IPS-NIHi7 (cell line): ENCODE data around the gene IVD.

Source experiments
- DNase-seq: peaks from one replicate; pipeline ENCODE4 v3.0.0; 2012; ENCODE audit warnings: mixed read lengths; ENCODE audit errors: extremely low spot score

Gene IVD

GRCh38 chr15:40414816-40415215 lies 9.2 kb downstream of the IVD start:
- DNase-seq, result no peak

- DNase-seq, result no peak
Observed at GRCh38 chr15:40415226-40415625, 9.6 kb downstream of the IVD start.

DNA sequence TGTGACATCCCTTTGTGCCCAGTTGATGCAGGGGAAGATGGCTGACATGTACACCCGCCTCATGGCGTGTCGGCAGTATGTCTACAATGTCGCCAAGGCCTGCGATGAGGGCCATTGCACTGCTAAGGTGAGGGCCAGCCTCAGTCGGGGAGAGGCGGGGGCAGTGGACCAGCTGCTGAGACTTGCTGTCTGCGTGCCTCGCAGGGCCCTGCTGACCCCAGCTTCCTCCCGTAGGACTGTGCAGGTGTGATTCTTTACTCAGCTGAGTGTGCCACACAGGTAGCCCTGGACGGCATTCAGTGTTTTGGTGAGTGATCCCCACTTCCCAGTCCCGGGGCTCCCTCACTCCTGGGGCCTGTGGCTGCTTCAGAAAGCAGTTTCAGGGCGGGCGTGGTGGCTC lies 10.5 kb downstream of the IVD start:
- no peak for DNase-seq

- DNase-seq, result no peak
Observed at GRCh38 chr15:40418126-40418525, 12.5 kb downstream of the IVD start.

DNA sequence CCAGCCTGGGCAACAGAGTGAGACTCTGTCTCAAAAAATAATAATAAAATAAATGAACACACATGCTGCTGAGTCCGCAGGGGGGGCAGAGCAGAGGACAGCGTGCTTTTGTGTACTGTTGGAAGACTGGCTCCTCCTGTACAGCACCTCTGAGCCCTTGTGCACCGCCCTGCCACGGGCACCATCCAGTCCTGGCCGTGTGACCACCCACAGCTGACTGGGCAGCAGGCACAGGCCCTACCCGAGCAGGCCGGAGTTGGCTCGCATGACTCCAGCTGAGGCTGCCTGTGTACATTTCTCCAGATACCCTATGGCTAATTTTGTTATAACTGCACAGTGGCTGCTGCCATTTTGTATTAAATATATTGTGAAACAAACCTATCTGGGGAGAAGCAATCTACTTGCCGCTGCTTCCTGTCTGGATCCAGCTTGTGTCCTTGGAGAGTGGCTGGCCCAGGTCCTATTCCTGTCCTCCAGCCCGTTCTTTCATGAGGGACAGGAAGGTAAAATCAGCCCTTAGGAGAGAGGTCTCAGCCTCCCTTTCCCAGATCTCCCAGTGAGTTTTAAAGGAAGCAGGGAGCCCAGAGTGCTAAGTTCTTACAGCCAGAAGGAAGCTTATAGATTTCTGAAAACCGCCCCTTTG lies 14.6 kb downstream of the IVD start:
- DNase-seq, result no peak

DNA sequence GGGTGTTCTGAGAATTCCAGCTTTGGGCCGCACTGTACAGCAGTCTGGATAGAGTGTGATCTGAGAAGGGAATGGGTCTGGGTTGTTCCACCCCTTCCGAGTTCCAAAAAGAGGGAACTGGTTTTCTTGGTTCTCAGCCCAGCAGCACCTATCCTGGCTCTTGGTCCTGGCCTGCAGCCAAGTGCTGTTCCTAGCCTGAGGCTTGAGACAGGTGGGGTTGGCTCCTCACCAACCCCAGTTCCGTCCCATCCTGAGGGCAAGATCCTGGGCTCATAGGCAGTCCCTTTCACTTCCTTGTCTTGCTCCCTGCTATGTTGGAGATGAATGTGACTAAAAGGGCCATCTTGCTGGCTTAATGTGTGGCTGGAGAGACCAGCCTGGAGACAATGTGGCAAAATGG lies 15.2 kb downstream of the IVD start:
- no peak for DNase-seq

DNA sequence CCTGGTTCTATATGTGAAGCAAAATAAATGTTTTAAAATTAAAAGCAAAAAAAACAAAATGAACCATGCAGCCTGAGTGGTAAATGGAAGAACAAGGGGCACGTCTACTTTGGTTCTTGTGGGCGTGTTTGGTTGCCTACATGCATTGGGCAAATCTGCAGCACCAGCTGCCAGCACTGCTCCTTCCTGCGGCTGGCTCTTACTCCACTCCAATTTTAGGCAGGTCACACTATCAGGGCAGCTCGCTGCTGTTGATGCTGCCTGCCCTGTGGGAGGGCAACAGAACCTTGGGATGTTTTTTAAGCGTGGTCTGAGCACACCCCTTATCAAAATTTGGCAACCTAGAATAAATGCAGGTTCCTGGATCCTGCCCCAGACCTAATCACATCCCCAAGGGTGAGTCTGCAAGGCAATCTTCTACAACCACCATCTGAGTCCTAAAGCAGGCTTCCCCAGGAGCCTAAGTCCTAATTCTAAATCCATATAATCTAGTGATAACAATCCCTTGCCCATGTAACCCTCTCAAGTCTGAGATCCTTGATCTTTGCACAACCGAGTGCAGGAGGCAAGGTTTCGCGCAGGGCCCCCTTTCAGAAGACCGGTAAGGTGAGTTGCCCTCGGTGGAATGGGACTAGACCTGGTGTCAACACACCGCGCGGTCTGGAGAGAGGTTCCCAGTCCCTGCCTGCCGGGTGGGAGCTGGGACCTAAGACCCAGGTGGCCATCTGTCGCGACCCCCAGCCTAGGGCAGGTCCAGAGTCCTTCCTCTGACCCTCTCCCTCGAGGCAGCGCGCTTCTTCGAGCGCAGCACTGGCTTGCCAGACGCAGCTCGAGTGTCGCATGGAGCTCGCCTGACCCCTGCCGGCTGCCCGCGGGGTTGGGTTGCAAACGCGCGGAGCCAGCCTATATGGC lies 15.9 kb downstream of the IVD start:
- DNase-seq, result peak; percentile 91

DNA sequence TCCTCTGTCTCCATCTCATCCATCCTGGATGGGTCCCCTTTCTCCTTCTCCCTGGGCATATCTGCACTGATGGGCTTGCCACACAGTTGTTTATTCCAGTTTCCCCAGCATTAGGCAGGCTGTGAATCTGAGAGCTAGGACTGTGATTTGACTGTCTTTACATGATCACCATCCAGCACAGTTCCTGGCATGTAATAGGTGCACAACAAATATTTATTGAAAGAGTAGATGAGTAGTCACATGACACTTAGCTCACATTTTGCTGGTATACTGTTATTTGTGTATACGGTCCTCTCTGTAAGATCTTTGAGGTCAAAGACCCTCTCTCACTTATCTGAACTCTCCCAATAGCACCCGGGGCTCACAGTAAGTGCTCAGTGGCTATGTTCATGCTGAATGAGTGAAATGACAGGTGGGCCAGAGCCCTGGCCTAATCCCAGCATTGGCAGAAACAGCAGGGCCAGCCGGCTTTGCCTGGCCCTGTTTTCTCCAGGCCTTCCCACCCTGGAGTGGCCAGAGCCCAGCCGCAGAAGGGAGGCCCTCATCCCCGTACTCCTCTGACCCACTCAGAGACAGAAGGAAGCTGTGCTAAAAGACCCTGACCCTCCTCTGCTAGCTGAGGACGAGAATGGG lies 19.0 kb downstream of the IVD start:
- DNase-seq, result no peak

DNA sequence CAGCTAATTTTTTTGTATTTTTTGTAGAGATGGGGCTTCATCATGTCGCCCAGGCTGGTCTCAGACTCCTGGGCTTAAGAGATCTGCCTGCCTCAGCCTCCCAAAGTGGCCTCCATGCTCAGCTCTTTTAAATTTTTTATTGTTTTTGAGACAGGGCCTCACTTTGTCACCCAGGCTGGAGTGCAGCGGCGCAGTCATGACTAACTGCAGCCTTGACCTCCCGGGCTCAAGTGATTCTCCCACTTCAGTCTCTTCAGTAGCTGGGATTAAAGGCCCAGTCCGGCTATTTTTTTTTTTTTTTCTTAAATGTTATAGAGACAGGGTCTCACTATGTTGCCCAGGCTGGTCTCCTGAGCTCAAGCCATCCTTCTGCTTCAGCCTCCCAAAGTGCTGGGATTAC lies 20.1 kb downstream of the IVD start:
- DNase-seq, result no peak

GRCh38 chr15:40427188-40427587 lies 21.6 kb downstream of the IVD start:
- DNase-seq, result no peak

GRCh38 chr15:40428185-40428584 lies 22.6 kb downstream of the IVD start:
- no peak for DNase-seq

DNA sequence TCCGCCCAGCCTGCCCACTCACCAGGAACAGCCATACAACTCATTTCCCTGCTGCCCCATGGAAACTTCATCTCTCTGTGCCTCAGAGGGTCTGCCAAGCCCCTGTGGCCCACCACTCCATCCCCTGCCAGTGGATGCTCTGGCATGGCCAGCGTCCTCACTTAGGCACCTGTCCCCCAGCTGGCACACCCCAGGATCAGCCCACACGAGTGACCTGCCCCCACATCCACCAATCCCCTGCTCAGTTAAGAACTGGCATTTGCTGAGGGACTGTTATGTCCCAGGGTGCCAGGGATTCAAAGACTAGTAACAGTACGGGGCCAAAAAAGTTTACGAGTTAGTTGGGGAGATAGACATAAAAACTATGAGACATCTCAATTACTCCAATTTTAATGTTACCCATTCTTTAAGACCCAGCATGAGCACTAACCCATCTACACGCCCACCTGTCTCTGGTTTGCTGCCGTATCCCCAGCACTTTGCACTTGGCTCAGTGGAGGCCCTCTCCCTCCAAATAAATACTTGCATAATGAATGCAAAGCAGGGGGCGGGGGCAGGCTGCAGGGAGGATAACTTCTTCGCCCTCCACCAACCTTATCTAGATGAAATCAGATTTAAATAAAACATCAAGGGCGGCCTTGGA lies 23.6 kb downstream of the IVD start:
- no peak for DNase-seq

DNA sequence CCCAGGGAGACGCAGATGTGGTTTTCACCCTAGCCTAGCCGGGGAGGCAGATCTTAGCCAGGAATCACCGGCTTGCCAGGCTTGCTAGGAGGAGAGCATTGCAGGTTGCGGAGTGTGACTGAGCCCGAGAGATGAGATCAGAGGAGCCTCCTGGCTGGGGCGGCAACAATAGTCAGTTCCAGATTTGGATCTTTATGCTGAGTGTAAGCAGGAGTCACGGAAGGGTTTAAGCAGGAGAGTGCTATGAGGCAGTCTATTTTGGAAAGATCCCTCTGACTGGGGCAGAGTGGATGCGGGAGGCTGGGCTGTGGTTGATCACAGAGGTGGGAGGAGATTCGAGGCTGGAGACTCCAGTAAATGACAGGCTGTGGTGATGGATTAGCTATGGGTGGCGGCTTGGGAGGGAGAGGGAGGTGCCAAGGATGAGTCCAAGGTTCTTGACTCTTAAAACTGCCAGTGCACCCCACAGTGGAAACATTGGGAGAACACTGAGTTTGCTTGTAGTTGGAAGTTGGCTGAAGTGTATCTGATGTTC lies 24.7 kb downstream of the IVD start:
- no peak for DNase-seq

GRCh38 chr15:40435023-40435709 lies 29.6 kb downstream of the IVD start:
- no peak for DNase-seq

DNA sequence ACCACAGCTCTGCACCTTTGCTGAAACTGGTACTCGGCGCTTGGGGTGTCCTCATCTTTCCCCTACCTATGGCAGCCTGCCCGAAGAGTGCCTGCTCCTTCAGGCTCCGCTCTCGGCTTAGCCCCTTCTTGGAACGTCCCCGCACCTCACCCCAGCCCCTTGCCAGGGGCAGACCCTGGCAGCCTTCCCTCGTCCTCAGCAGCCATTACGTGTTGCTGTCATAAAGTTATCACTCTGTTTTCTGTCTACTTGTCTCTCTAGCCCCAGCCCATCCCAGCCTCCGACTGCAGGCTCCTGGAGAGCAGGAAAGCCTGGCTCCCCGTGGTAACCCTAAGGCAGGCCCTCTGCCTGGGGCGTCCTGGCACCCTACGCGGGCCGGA lies 30.1 kb downstream of the IVD start:
- no peak for DNase-seq

- no peak for DNase-seq
Observed at GRCh38 chr15:40436116-40436891, 30.7 kb downstream of the IVD start.

DNA sequence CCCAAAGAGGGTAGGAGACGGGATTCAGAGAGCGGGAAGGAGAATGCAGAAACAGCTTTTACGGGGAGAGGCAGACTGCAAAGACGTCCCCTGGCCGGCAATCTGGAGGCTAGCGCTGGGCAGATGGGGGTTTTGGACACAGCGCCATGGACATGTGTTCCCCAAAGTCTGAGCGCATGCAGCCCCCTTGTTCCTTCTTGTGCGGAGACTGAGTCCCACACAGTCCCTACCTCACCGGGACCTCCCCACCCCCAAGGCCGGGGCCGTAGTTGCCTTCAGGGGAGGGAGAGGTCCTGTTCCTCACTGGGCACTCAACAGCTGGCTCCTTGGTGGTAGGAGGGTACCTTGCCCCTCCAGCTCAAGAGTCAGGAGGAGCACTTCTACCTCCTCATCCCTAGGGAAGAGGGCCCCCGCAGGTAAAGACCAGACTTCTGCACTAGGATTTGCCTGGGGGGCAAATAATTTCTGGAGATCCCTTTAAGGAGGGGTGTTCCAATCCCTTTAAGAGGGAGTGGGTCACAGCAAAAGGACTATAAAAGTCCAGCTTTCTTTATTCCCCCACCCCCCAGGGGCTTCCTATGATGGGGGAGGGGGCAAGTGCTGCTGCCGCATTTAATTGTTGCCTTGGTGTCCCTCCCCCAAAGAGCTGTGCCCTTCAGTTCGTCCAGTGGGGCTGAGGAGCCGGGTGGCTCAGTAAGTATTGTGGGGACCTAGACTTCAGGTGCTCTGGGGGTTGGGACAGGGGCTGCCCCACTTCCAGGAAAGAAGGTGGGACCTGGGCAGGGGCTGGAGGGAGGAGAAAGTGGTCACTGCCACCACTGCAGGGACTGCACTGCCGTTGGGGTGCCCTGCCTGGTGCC lies 31.5 kb downstream of the IVD start:
- peak; percentile 57 for DNase-seq

DNA sequence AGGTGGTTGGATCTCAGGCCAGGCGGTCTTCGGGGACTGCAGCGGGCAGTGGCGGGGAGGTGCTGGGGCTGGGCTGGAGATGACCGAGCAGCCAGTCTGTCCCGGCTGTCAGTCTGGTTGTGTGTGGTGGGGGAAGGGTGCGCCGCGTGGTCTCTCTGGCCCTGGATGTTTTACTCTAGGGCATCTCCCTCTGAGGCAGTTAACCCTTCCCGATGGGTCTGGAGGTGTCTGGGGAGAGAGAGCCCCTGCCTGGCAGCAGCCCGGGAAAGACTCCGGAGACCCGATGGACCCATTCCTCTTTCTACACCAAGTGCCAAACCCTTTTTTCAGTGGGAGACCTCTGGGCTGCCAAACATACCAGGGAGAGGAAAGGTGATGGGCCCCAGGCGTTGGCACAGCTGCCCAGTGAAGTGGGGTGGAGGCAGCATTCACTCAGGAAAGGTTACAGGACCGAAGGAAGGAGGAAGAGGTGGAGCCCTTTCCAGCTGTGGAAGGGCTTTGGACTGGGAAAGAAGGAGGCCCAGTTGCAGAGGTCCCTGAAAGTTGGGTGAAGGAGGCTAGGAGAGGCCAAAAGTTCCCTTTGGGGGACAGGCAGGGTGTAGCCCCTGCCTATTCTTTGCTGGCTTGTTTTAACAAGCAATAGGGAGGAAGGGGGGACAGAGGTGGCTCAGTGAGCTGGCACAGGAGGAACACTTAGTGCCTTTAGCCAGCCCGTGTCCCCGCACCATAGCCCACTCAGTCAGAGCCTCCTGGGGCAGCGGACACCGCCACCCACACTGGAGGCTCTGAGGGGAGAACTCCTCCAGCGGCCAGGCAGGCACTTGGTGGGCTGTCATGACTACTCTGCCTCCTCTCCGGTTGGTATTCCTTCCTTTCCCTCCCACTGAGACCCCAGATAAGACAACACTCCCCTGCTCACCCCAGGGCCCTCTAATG lies 32.4 kb downstream of the IVD start:
- no peak for DNase-seq

DNA sequence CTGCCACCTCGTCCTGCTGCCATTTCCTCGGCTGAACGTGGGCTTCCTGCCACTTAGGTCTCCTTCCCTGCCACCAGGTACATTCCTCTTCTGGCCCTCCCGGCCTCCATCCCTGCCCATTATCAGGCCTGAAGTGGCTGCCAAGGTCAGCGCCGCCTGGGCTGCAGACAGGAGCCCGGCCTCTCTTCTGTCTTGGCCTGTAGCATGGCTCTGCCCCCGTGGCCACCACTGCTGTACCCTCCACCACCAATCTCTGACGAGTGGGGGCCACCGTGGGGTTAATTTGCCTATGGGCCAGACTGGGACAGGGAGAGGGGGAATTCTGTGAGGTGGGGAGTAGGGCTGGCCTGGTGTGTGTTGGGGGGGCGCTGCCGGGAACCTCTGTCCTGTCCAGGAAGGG lies 33.1 kb downstream of the IVD start:
- no peak for DNase-seq
